SK-N-SH (cell line): ENCODE data around the gene CCL23. TPM values are rescaled to one million over a fixed set of nuclear protein-coding genes. Genes with fewer than 3 reads are reported as not detected.

Experiments used
- CTCF ChIA-PET: fragments of 300-600, 350-600 bp; formaldehyde crosslinking; extraction: SDS; loops from one replicate; lab custom pipeline; 2021; lab: Yijun Ruan, JAX
- POLR2A ChIA-PET: fragments of 350-600 bp; sonication (Branson Sonifier 250); formaldehyde crosslinking; extraction: SDS; loops from one replicate; lab custom pipeline; 2020; ENCODE audit warnings: antibody characterized with exemption, inconsistent platforms; lab: Yijun Ruan, JAX
- DNase-seq: peaks from one replicate; pipeline ENCODE4 v3.0.0; 2012
- H2AFZ ChIP-seq: fragments of 200-600 bp; sonication (generic); 2 replicates; pipeline ENCODE4 v1.8.1; 2016; ENCODE audit warnings: antibody characterized with exemption, mild to moderate bottlenecking, low read depth
- H3F3A ChIP-seq: fragments of 200-600 bp; sonication (generic); replicated peaks from 2 replicates; pipeline ENCODE3; 2016; ENCODE audit warnings: antibody characterized with exemption, mild to moderate bottlenecking; ENCODE audit not compliant: insufficient read depth
- H3K27ac ChIP-seq, 2 experiments: fragments of 200-500 bp in 1 of 2; fragments of 200-600 bp in 1 of 2; sonication (Bioruptor generic) in 1 of 2; sonication (generic), shearing (Covaris generic) in 1 of 2; 2 replicates each; pipeline versions ENCODE4 v1.5.1 to v1.6.1; 2014 to 2016; ENCODE audit warnings: low read depth in 2 of 2, inconsistent platforms in 1 of 2, low read length in 1 of 2, mild to moderate bottlenecking in 1 of 2, mixed read lengths in 1 of 2
- H3K27me3 ChIP-seq: fragments of 200-600 bp; sonication (generic), shearing (Covaris generic); 2 replicates; pipeline ENCODE4 v1.6.1; 2016; ENCODE audit warnings: mixed run types; ENCODE audit not compliant: insufficient read depth
- H3K36me3 ChIP-seq, 2 experiments: fragments of 200-500 bp in 1 of 2; fragments of 200-600 bp in 1 of 2; sonication (Bioruptor generic) in 1 of 2; sonication (generic) in 1 of 2; replicated peaks in 1 of 2; 2 replicates each; pipeline versions ENCODE3 to v1.5.1; 2014 to 2016; ENCODE audit warnings: low read length in 1 of 2, mild to moderate bottlenecking in 1 of 2; ENCODE audit not compliant: insufficient read depth in 2 of 2, control insufficient read depth in 1 of 2
- H3K4me1 ChIP-seq, 2 experiments: fragments of 200-500 bp in 1 of 2; fragments of 200-600 bp in 1 of 2; sonication (Bioruptor generic) in 1 of 2; sonication (generic), shearing (Covaris generic) in 1 of 2; 2 replicates each; pipeline versions ENCODE4 v1.5.1 to v1.6.1; 2014 to 2016; ENCODE audit warnings: low read depth in 1 of 2, low read length in 1 of 2, mixed run types in 1 of 2; ENCODE audit not compliant: insufficient read depth in 2 of 2, control insufficient read depth in 1 of 2
- H3K4me2 ChIP-seq: fragments of 200-600 bp; sonication (generic), shearing (Covaris generic); 2 replicates; pipeline ENCODE4 v1.6.1; 2017; ENCODE audit warnings: mixed run types
- H3K4me3 ChIP-seq, 2 experiments: fragments of 200-500 bp in 1 of 2; fragments of 200-600 bp in 1 of 2; sonication (Bioruptor generic) in 1 of 2; sonication (generic), shearing (Covaris generic) in 1 of 2; 2 replicates each; pipeline versions ENCODE4 v1.5.1 to v1.8.1; 2014 to 2016; ENCODE audit warnings: low read depth in 2 of 2, inconsistent platforms in 1 of 2, low read length in 1 of 2, mild to moderate bottlenecking in 1 of 2, mixed read lengths in 1 of 2, moderate library complexity in 1 of 2
- H3K79me2 ChIP-seq: fragments of 200-600 bp; sonication (generic); 2 replicates; pipeline ENCODE4 v1.8.1; 2017; ENCODE audit warnings: mild to moderate bottlenecking; ENCODE audit not compliant: insufficient read depth
- H3K9ac ChIP-seq: fragments of 200-600 bp; sonication (generic); 2 replicates; pipeline ENCODE4 v1.6.1; 2017; ENCODE audit warnings: mixed run types
- H3K9me2 ChIP-seq: fragments of 200-600 bp; sonication (generic); 2 replicates; pipeline ENCODE4 v1.6.1; 2017; ENCODE audit warnings: mixed run types
- H3K9me3 ChIP-seq: fragments of 200-600 bp; sonication (generic); 2 replicates; pipeline ENCODE4 v1.6.1; 2017; ENCODE audit warnings: mixed run types, mild to moderate bottlenecking, moderate library complexity
- H4K20me1 ChIP-seq: fragments of 200-600 bp; sonication (generic); 2 replicates; pipeline ENCODE4 v1.6.1; 2017; ENCODE audit warnings: mild to moderate bottlenecking, mixed run types; ENCODE audit not compliant: insufficient read depth
- EP300 ChIP-seq, 2 experiments: IDR thresholded peaks; 2 replicates each; pipeline versions ENCODE4 v1.4.0 to v1.6.1; 2012; ENCODE audit warnings: borderline replicate concordance in 1 of 2, low read depth in 1 of 2, low read length in 1 of 2
- EZH2phosphoT487 ChIP-seq: fragments of 200-600 bp; sonication (generic); IDR thresholded peaks from 2 replicates; pipeline ENCODE4 v1.6.1; 2017; ENCODE audit warnings: low read depth, mixed run types, mild to moderate bottlenecking, antibody characterized with exemption, moderate library complexity, borderline replicate concordance
- FOXJ3 ChIP-seq: sonication (generic); formaldehyde crosslinking; IDR thresholded peaks from 2 replicates; pipeline ENCODE4 v1.5.1; 2020; ENCODE audit warnings: mild to moderate bottlenecking, missing genetic modification reagents
- GATA2 ChIP-seq: sonication (generic); formaldehyde crosslinking; IDR thresholded peaks from 2 replicates; pipeline ENCODE4 v1.5.0; 2020; ENCODE audit warnings: mild to moderate bottlenecking, missing genetic modification reagents
- JUND ChIP-seq: IDR thresholded peaks from 2 replicates; pipeline ENCODE4 v1.4.0; 2012
- MEF2A ChIP-seq: IDR thresholded peaks from 2 replicates; pipeline ENCODE4 v1.4.0; 2012; ENCODE audit warnings: low read depth, borderline replicate concordance
- POLR2AphosphoS5 ChIP-seq: IDR thresholded peaks from 2 replicates; pipeline ENCODE4 v1.6.1; 2012; ENCODE audit warnings: low read depth, low read length
- RCOR1 ChIP-seq: fragments of 150-350 bp; IDR thresholded peaks from 2 replicates; pipeline ENCODE4 v1.6.1; 2017; ENCODE audit warnings: antibody characterized with exemption, low read length
- RXRA ChIP-seq: IDR thresholded peaks from 2 replicates; pipeline ENCODE4 v1.4.0; 2012; ENCODE audit warnings: low read depth, mild to moderate bottlenecking, borderline replicate concordance
- SIN3A ChIP-seq: IDR thresholded peaks from 2 replicates; pipeline ENCODE4 v1.6.1; 2012; ENCODE audit warnings: low read depth, mild to moderate bottlenecking, low read length, moderate library complexity, borderline replicate concordance
- SMC3 ChIP-seq: IDR thresholded peaks from 2 replicates; pipeline ENCODE4 v1.6.1; 2012; ENCODE audit warnings: low read depth, low read length, improper control_type of control experiment
- TEAD4 ChIP-seq: IDR thresholded peaks from 2 replicates; pipeline ENCODE4 v1.4.0; 2012; ENCODE audit warnings: mild to moderate bottlenecking, borderline replicate concordance; ENCODE audit not compliant: insufficient read depth
- USF2 ChIP-seq: fragments of 150-350 bp; IDR thresholded peaks from 2 replicates; pipeline ENCODE4 v1.6.1; 2017; ENCODE audit warnings: antibody characterized with exemption, low read length, low read depth, borderline replicate concordance
- YY1 ChIP-seq: IDR thresholded peaks from 2 replicates; pipeline ENCODE4 v1.4.0; 2012; ENCODE audit warnings: low read depth, mild to moderate bottlenecking
- WGBS: methylation state at CpG from one replicate; pipeline ENCODE4 v1.1.6; 2017; ENCODE audit warnings: low lambda C conversion rate; 5-methylcytosine and 5-hydroxymethylcytosine counted together
- polyA plus RNA-seq, 3 experiments: library from polyadenylated mRNA; depleted of rRNA; stranded (reverse); fragments of >200 nt; gene quantifications; 2 replicates each; pipeline ENCODE4 v1.2.3, GENCODE V29; 2012
- TF ChIP-seq, protein P1 (sequence below): fragments of 200-600 bp; sonication (generic); IDR thresholded peaks from 2 replicates; pipeline ENCODE4 v1.6.1; 2017; ENCODE audit warnings: antibody characterized with exemption, mild to moderate bottlenecking, moderate library complexity
- TF ChIP-seq, protein P2 (sequence below): fragments of 150-350 bp; IDR thresholded peaks from 2 replicates; pipeline ENCODE4 v1.6.1; 2016; ENCODE audit warnings: mild to moderate bottlenecking, low read depth, low read length
- TF ChIP-seq, protein P3 (sequence below): IDR thresholded peaks from 2 replicates; pipeline ENCODE4 v1.4.0; 2012; ENCODE audit warnings: low read depth, borderline replicate concordance

The CCL23 gene
- polyA plus RNA-seq, 1 of the 3 experiments (the other 2 are of a cell fraction), result not detected

GRCh38 chr17:36049643-36050042 lies 31.9 kb upstream of the CCL23 start:
- H3K9ac ChIP-seq, result no peak overlapping the region
- H3K27me3 ChIP-seq, result no peaks in the 10 kb centered on the region
- H3K4me2 ChIP-seq, result no peak overlapping the region
- no peaks in the 10 kb centered on the region for H3K9me3 ChIP-seq
- H3K4me1 ChIP-seq, result no peaks in the 10 kb centered on the region
- no peak overlapping the region for H2AFZ ChIP-seq
- H3K79me2 ChIP-seq, result no peaks in the 10 kb centered on the region
- TF ChIP-seq RCOR1 (no peak), MEF2A (no peak), JUND (no peak), RXRA (no peak), SMC3 (no peak), POLR2AphosphoS5 (no peak), YY1 (no peak), EP300 (IDR thresholded peaks at IDR 0.05; ENCODE audit: borderline replicate concordance in 1 of 2, low read depth in 1 of 2, low read length in 1 of 2) (no peak), TEAD4 (no peak), USF2 (no peak), SIN3A (no peak), FOXJ3 (no peak), GATA2 (CRISPR knock-in tag) (no peak), EZH2phosphoT487 (no peak)
- TF ChIP-seq, protein P1, sequence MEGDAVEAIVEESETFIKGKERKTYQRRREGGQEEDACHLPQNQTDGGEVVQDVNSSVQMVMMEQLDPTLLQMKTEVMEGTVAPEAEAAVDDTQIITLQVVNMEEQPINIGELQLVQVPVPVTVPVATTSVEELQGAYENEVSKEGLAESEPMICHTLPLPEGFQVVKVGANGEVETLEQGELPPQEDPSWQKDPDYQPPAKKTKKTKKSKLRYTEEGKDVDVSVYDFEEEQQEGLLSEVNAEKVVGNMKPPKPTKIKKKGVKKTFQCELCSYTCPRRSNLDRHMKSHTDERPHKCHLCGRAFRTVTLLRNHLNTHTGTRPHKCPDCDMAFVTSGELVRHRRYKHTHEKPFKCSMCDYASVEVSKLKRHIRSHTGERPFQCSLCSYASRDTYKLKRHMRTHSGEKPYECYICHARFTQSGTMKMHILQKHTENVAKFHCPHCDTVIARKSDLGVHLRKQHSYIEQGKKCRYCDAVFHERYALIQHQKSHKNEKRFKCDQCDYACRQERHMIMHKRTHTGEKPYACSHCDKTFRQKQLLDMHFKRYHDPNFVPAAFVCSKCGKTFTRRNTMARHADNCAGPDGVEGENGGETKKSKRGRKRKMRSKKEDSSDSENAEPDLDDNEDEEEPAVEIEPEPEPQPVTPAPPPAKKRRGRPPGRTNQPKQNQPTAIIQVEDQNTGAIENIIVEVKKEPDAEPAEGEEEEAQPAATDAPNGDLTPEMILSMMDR, result no peak
- TF ChIP-seq, protein P2, sequence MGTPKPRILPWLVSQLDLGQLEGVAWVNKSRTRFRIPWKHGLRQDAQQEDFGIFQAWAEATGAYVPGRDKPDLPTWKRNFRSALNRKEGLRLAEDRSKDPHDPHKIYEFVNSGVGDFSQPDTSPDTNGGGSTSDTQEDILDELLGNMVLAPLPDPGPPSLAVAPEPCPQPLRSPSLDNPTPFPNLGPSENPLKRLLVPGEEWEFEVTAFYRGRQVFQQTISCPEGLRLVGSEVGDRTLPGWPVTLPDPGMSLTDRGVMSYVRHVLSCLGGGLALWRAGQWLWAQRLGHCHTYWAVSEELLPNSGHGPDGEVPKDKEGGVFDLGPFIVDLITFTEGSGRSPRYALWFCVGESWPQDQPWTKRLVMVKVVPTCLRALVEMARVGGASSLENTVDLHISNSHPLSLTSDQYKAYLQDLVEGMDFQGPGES, result no peak
- TF ChIP-seq, protein P3, sequence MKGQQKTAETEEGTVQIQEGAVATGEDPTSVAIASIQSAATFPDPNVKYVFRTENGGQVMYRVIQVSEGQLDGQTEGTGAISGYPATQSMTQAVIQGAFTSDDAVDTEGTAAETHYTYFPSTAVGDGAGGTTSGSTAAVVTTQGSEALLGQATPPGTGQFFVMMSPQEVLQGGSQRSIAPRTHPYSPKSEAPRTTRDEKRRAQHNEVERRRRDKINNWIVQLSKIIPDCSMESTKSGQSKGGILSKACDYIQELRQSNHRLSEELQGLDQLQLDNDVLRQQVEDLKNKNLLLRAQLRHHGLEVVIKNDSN, result no peak
- H3F3A ChIP-seq, result no peaks in the 10 kb centered on the region
- no peaks in the 10 kb centered on the region for H3K9me2 ChIP-seq
- no peaks in the 10 kb centered on the region for H3K36me3 ChIP-seq
- ChIA-PET POLR2A (no interaction called here), CTCF (no interaction called here)
- H4K20me1 ChIP-seq, result no peaks in the 10 kb centered on the region
- no peak overlapping the region for H3K27ac ChIP-seq
- no peak overlapping the region for H3K4me3 ChIP-seq
- 41% methylated on average over 2 of the region's 2 CpGs for WGBS
- DNase-seq, result no peak
